HG03064 (cell line): ENCODE measurements around the gene TOGARAM2.

Source experiments
- ATAC-seq: cut with Tn5 transposase; IDR thresholded peaks from one replicate; pipeline ENCODE4 v1.9.1; 2021; ENCODE audit warnings: low read depth; ENCODE audit not compliant: unreplicated experiment

The TOGARAM2 gene

GRCh38 chr2:28997237-28997846 lies 16.2 kb downstream of the TOGARAM2 start:
- ATAC-seq, result no peak

DNA sequence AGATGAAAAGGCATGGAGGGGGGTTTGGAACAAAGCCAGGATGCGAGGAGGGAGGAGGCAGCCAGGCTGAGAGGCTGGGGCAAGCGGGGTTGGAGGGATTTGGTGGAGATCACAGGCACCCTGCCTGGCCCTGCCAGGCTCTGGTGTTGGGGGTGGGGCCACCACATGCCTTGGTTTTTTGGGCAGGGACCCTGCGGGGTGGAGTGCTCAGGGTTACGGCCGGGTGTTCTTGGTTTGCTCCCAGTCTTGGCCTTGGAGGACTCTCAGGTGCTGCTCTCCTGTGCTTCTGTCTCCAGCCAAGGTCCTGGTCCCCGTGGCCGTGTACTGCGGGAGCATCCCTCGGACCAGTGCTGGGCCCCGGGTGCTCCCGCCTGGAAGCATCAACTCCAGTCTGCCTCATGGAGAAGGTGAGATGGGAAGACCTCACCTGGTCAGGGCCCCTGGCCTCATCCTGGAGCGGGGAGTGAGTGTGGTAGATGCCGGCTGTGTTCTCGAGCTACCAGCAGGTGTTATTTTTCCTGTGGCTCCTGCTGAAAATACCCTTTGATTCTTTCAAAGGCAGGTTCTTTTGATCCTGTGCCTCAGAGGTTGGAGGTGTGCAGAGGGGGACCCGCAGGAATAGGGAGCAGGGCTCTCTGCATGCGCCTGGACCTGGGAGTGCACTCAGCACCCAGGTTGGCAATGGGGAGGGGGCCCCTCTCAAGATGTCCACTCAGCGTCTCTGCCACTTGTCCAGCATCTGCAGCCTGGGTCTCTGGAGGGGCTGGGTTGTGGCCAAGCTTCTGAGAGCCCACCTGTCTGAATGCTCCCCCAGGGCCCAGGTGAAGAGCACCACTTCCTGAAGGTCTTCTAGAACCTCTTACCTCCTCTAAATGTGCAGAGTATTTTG lies 17.0 kb downstream of the TOGARAM2 start:
- no peak for ATAC-seq

DNA sequence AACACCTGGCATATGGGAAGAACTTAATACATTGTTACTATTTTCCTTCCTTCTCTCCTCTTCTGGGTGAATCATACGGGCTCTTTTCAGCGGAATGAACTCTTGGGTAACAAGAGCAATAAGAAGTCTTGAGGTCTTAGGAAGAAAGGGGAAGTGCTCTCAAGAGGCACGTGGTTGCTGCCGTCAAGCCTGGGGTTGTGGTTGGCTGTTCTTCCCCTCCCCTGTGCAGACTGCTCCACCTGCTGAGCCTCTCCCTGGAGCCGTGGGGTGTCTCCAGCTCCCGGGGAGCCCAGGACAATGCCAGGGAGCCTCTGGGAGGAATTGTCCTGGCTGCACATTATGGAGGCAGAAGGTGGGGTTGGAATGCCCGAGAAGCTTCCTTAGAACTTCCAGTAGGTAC lies 19.4 kb downstream of the TOGARAM2 start:
- ATAC-seq, result peak; percentile 79

- no peak for ATAC-seq
Measured at GRCh38 chr2:29000956-29001355, 19.9 kb downstream of the TOGARAM2 start.

GRCh38 chr2:29001806-29002205 lies 20.7 kb downstream of the TOGARAM2 start:
- ATAC-seq, result no peak

DNA sequence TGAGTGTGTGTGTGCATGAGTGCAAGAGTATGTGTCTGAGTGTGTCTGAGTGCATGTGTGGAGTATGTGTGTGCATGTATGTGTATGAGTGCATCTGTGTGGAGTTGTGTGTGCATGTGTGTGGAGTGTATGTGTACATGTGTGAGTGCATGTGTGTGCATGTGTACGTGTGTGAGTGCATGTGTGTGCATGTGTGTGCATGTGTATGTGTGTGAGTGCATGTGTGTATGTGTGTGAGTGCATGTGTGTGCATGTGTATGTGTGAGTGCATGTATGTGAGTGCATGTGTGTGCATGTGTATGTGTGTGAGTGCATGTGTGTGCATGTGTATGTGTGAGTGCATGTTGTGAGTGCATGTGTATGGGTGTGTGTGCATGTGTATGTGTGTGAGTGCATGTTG lies 23.7 kb downstream of the TOGARAM2 start:
- ATAC-seq, result no peak

GRCh38 chr2:29005331-29005730 lies 24.2 kb downstream of the TOGARAM2 start:
- no peak for ATAC-seq

DNA sequence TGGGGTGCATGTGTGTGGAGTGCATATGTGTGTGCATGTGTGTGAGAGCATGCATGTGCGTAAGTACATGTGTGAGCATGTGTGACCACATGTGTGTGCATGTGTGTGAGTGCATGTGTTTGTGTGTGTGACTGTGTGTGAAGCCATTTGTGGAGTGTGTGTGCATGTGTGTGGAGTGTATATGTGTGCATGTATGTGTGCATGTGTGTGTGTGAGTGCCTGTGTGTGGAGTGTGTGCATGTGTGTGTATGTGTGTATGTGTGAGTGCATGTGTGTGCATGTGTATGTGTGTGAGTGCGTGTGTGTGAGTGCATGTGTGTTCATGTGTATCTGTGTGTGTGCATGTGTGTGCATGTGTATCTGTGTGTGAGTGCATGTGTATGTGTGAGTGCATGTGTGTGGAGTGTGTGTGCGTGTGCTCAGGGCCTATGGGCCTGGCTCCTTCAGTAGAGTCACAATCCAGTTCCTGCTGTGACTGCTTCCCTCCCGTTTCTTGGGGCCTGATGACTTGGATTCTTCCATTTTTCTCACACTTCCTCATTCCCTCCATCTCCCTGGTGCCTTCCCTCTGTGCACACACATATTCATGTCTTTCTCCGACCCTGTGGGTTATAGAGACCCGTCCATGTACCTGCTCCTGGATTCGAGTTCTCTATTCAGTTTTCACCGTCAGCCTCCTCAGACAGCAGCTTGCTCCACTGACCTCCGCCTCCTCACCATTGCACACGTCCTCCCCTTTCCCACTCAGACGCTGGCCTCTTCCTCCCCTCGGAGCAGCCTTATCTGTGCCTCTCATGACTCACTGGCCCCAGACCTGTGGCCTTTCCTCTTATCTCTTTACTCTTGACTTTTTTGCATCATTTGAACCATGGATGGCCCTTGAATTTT lies 25.2 kb downstream of the TOGARAM2 start:
- no peak for ATAC-seq

- ATAC-seq, result no peak
Measured at GRCh38 chr2:29006980-29007301, 25.8 kb downstream of the TOGARAM2 start.

DNA sequence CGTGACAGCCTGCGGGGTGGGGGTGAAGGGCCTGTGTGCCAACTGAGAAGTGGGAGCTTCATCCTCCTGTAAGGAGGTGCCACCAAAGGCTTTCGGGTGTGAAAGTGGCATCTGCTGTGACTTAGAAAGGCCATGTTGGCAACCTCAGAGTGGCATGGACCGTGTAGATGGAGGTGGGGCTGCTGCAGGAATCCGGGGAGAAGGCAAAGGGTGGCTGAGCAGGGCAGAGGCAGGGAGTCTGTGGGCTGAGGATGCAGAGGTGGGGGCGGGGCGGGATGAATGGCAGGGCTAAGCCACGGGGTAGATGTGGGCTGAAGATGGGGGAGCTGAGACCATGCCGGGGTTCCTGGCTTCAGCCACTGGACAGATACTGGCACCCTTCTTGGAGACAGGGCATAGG lies 28.2 kb downstream of the TOGARAM2 start:
- ATAC-seq, result no peak

DNA sequence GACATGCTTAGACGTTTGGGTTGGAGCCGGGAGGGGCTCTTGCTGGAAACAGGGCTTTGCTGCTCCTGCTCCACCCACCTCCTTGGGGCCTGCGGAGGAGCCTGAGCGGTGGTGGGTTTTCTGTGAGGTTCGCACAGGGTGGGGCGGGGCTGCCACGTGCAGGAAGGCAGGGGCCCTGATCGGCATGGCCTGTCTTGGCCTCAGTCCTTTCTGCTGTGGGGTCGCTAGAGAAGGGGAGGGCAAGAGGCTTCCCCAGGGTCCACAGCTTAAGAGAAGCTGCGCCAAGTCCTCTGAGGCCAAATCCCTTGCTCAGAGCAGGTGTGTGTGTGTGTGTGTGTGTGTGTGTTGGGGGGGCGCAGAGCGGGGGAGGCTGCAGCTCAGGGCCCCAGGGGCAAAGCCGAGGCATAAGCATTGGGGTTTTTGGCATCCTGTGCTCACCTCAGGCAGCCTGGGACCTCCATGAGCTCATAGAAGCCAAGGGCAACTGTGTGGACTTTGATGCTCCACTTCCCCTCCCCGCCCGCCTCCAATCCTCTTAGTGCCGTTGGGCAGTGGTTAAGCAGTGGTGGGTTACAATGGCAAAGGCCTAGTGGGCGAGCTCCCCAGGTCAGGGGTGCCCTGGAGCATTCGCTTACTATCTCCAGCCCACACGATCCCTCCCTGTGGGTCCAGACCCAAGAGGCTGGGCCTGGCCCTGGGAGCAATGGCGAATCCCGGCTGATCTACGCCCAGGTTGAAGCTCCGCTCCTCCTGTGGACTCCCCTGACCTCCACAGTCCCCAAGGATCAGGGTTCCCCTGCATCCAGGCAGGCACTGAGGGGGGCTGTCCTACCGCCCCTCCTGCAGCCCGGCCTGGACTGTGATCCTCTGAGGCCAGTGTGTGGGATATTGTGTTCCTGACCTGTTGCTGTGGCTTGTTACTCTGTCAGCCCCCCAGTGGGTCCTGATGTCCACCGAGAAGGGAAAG lies 28.9 kb downstream of the TOGARAM2 start:
- ATAC-seq, result no peak

DNA sequence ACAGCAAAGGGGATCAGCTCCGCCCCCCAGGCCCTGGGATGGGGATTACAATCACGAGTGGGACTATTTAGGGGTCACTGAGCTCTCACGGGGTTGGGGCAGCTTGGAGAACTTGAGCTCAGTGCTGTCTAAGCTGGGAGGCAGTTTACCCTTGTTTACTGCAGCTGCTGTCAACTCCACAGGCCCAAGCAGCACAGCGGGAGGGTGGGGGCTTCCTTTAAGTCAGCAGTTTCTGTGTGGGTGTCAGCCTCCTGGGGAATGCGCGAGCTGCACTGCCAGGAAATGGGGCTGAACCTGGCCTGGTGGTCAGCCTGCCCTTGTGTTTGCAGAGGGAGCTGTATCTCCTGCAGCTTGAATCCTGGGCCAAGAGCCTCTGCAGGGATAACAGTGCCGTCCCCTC lies 29.8 kb downstream of the TOGARAM2 start:
- ATAC-seq, result no peak

DNA sequence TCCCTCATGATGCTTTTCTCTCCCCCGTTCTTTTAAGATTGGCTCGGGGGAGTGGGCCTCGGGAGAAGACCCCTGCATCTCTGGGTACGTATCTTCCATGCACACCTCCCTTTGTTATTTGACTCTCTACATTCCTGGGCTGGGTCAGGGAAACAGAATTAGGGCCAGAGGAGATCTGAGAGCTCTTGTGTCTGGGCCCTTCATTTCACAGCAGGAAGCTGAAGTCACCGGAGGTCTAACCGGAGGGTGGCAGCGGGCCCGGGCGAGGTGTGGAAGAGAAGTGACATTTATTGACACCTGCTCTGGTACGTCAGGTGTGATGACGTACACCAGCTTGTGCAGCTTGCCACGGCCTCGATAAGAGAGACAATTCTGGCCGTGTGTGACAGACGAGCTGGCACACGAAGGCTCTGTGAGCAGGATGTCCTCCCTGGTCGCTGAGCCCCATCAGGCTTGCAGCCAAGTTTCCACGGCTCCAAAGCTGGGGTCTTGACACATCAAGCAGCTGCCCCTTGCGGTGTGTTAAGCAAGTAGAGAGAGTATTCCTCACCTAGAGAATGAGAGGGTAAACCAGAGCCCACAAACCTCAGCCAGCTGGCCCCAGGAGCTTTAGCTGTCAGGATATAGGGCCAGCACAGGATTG lies 30.4 kb downstream of the TOGARAM2 start:
- no peak for ATAC-seq

GRCh38 chr2:29012211-29012681 lies 31.1 kb downstream of the TOGARAM2 start:
- ATAC-seq, result no peak

DNA sequence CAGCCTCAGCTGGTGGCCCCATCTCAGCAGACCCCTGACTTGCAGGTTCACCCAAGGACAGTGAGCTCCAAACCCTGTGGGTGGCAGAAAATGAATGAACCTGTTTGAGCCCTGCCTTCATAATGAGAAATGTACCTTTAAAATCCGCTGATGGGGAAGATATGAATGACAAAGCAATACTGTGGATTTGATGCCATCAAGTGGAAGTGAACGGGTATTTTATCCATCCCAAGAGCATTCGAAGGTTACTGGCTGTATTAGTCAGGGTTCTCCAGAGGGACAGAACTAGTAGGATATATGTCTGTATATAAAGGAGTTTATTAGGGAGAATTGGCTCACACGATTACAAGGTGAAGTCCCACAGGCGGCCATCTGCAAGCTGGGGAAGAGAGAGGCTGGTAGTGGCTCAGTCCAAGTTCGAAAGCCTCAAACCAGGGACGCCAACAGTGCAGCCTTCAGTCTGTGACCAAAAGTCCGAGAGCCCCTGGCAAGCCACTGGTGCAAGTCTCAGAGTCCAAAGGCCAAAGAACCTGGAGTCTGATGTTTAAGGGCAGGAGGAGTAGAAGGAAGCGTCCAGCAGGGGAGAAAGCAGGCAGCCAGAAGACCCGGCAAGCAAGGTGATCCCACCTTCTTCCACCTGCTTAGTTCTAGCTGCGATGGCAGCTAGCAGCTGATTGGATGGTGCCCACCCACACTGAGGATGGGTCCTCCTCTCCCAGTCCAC lies 32.1 kb downstream of the TOGARAM2 start:
- no peak for ATAC-seq

- no peak for ATAC-seq
Measured at GRCh38 chr2:29014331-29014730, 33.2 kb downstream of the TOGARAM2 start.

DNA sequence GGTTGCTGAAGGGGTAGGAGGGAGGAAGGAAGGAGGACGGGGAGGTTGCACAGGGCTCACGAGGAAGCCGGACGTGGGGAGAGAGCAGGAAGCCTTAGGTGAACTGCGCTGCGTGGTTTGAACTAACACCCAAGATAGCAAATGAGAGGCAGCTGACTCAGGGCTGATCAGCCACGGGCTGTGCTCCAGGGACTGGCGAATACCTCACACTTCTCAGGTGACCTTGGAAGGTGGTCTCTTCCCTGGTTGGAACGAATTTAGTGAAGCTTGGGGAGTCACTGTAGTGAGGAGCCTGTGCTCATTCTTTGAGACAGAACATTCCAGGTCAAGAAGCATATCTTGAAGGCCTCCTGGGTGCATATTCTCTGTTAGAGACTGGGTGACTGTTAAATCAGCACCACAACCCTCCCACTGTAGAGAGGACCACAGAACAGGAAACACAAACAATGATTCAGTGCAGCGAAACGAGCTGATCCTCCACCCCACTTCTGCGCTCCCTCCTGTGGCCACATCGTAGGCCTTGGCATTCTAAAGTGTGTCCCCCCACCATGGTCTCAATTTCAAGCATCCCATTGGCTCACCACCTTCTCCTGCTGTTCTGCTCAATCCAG lies 33.8 kb downstream of the TOGARAM2 start:
- no peak for ATAC-seq

- no peak for ATAC-seq
Measured at GRCh38 chr2:29015701-29016470, 34.8 kb downstream of the TOGARAM2 start.
